Measurements from ENCODE around the gene CASP7. TPM values are rescaled to one million over a fixed set of nuclear protein-coding genes. Genes with fewer than 3 reads are reported as not detected.

Gene CASP7
- total RNA-seq, 1 experiment from 2014 or later, result 4.7 TPM

DNA sequence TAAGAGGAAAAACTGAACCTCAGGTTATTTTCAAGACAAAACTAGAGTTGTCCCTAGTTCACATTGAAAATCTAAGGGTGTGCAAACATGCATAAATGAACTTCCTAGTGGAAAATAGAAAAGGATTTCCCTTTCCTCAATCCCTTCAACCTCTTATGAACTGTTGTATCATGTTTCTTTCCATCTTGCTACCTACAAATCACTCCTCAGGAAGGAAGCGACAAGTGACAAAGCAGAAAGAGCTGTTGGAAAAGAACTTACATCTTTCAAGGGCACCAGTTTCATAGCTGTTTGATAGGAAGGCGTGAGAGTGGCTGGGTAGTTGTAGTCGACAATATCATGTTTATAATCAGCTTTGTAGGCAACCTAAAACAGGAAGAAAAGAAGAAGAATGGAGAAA is 39.7 kb upstream of the CASP7 start:
- H4K91ac ChIP-seq (ENCODE audit: insufficient read length, low read depth, low read length), result no peak overlapping the region
- Mint-ChIP-seq H3K27me3 (ENCODE audit: low read depth) (peaks cover 4% of the 10 kb centered on the region), H3K27ac (no peak overlapping the region), H3K36me3 (ENCODE audit: insufficient read depth in 1 of 3, low read depth in 3 of 3) (no peaks in the 10 kb centered on the region), H3K4me1 (peaks cover 0 to 6% of the 10 kb centered on the region in 2 experiments; a peak in 1 of 4 replicates), H3K9me3 (no peaks in the 10 kb centered on the region), H3K4me3 (no peak overlapping the region)
- no peak overlapping the region for H3K4me2 ChIP-seq (ENCODE audit: insufficient read depth, insufficient read length, low read length)
- H3K27me3 ChIP-seq (ENCODE audit: insufficient read depth, low read length), result no peaks in the 10 kb centered on the region
- H4K8ac ChIP-seq (replicated peaks; ENCODE audit: insufficient read length, low read depth, low read length), result no peak overlapping the region
- H2BK5ac ChIP-seq (ENCODE audit: insufficient read length, low read length), result no peak overlapping the region
- H3K23me2 ChIP-seq (ENCODE audit: insufficient read length, low read depth, low read length, poor library complexity, severe bottlenecking), result no peaks in the 10 kb centered on the region
- TF ChIP-seq, protein P1, sequence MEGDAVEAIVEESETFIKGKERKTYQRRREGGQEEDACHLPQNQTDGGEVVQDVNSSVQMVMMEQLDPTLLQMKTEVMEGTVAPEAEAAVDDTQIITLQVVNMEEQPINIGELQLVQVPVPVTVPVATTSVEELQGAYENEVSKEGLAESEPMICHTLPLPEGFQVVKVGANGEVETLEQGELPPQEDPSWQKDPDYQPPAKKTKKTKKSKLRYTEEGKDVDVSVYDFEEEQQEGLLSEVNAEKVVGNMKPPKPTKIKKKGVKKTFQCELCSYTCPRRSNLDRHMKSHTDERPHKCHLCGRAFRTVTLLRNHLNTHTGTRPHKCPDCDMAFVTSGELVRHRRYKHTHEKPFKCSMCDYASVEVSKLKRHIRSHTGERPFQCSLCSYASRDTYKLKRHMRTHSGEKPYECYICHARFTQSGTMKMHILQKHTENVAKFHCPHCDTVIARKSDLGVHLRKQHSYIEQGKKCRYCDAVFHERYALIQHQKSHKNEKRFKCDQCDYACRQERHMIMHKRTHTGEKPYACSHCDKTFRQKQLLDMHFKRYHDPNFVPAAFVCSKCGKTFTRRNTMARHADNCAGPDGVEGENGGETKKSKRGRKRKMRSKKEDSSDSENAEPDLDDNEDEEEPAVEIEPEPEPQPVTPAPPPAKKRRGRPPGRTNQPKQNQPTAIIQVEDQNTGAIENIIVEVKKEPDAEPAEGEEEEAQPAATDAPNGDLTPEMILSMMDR (conservative IDR thresholded peaks at IDR 0.05), result no peak
- no peak overlapping the region for H3K9ac ChIP-seq (ENCODE audit: extremely low read depth, insufficient read length, low read length)
- H3K79me2 ChIP-seq (ENCODE audit: insufficient read depth, low read length), result no peaks in the 10 kb centered on the region
- H4K20me1 ChIP-seq (ENCODE audit: control insufficient read depth, insufficient read depth, insufficient read length), result no peaks in the 10 kb centered on the region
- H3K79me1 ChIP-seq (ENCODE audit: insufficient read depth, low read depth, low read length, poor library complexity, severe bottlenecking), result no peaks in the 10 kb centered on the region
- H2AFZ ChIP-seq (ENCODE audit: low read length), result no peak overlapping the region
- H3K27ac ChIP-seq (ENCODE audit: insufficient read length, low read depth, low read length), result no peak overlapping the region
- no peak for DNase-seq
- no peak overlapping the region for H2BK20ac ChIP-seq (ENCODE audit: low read depth, low read length, poor library complexity, severe bottlenecking)
- H2AK5ac ChIP-seq (ENCODE audit: insufficient read length, low read length), result no peak overlapping the region
- no peak overlapping the region for H3K56ac ChIP-seq (ENCODE audit: insufficient read length, low read depth, low read length)
- H4K5ac ChIP-seq (ENCODE audit: insufficient read length, low read depth, low read length), result no peak overlapping the region
- no peak overlapping the region for H3K18ac ChIP-seq (ENCODE audit: insufficient read length, low read depth, low read length)
- H3K23ac ChIP-seq (ENCODE audit: insufficient read length, low read depth, low read length), result no peak overlapping the region
- H2BK120ac ChIP-seq (ENCODE audit: low read depth, low read length, poor library complexity, severe bottlenecking), result no peak overlapping the region
- WGBS (ENCODE audit: extremely low coverage, insufficient read length, low lambda C conversion rate), result no CpG with 5 or more reads among the region's 3 CpGs
- H3T11ph ChIP-seq (ENCODE audit: low read length), result no peak overlapping the region
- no peak overlapping the region for H3K14ac ChIP-seq (ENCODE audit: insufficient read depth, low read length)
- no peak overlapping the region for H2BK15ac ChIP-seq (ENCODE audit: low read depth, low read length)
- no peak overlapping the region for H3K4ac ChIP-seq (ENCODE audit: low read depth, low read length)
- H3K9me3 ChIP-seq (ENCODE audit: control insufficient read depth, low read depth, low read length), result no peaks in the 10 kb centered on the region
- no peak overlapping the region for H2BK12ac ChIP-seq (ENCODE audit: insufficient read length, low read depth, low read length)
- no peaks in the 10 kb centered on the region for H3K4me1 ChIP-seq (ENCODE audit: insufficient read depth, low read length)

All from H9 (cell line).